Panc1 (cell line): Measurements from ENCODE around the gene CCDC6. TPM values are rescaled to one million over a fixed set of nuclear protein-coding genes. Genes with fewer than 3 reads are reported as not detected.

Experiments
- ATAC-seq: fragments of 200-7000 bp; cut with Tn5 transposase; 2 replicates; pipeline ENCODE4 v1.9.1; 2020; ENCODE audit warnings: mild to moderate bottlenecking, moderate library complexity
- BruUV-seq: library from RNA; stranded (reverse); fragments of 400-500 nt; replicated peaks from 2 replicates; lab custom pipeline; 2021; lab: Mats Ljungman, UMichigan
- CTCF ChIA-PET: fragments of 300-600 bp; sonication (Branson Sonifier 250); formaldehyde crosslinking; loops from one replicate; lab custom pipeline; 2022; ENCODE audit warnings: antibody characterized with exemption; lab: Charles Lee
- POLR2A ChIA-PET: fragments of 300-600 bp; sonication (Branson Sonifier 250); formaldehyde crosslinking; loops from one replicate; lab custom pipeline; 2022; ENCODE audit warnings: antibody characterized with exemption; lab: Charles Lee
- DNase-seq: peaks from one replicate; pipeline ENCODE4 v3.0.0-alpha.2; 2010; ENCODE audit warnings: low read depth, low spot score
- H3K27ac ChIP-seq: 2 replicates; pipeline ENCODE4 v1.5.1; 2011; ENCODE audit warnings: mild to moderate bottlenecking, low read length, inconsistent platforms
- H3K27me3 ChIP-seq: fragments of 200-500 bp; sonication (Bioruptor generic); 2 replicates; pipeline ENCODE4 v1.6.0; 2014; ENCODE audit warnings: low read length, inconsistent platforms; ENCODE audit not compliant: control insufficient read depth, insufficient read depth
- H3K36me3 ChIP-seq: fragments of 200-500 bp; sonication (Bioruptor generic); 2 replicates; pipeline ENCODE4 v1.5.1; 2014; ENCODE audit warnings: inconsistent platforms, mild to moderate bottlenecking, low read length, moderate library complexity; ENCODE audit not compliant: control insufficient read depth, insufficient read depth
- H3K4me1 ChIP-seq: 2 replicates; pipeline ENCODE4 v1.5.1; 2011; ENCODE audit warnings: inconsistent platforms, mild to moderate bottlenecking, low read length, moderate library complexity; ENCODE audit not compliant: control insufficient read depth, insufficient read depth
- H3K4me3 ChIP-seq, 2 experiments: 2 replicates each; pipeline ENCODE4 v1.5.1; 2011 to 2012; ENCODE audit warnings: low read depth in 2 of 2, low read length in 2 of 2, mild to moderate bottlenecking in 2 of 2, inconsistent platforms in 1 of 2, moderate library complexity in 1 of 2
- H3K9me3 ChIP-seq: fragments of 200-500 bp; sonication (Bioruptor generic); 2 replicates; pipeline ENCODE4 v1.5.1; 2014; ENCODE audit warnings: low read depth, mild to moderate bottlenecking, inconsistent platforms, low read length, moderate library complexity; ENCODE audit not compliant: control insufficient read depth, insufficient read depth
- POLR2AphosphoS5 ChIP-seq: IDR thresholded peaks from 2 replicates; pipeline ENCODE4 v1.6.1; 2012; ENCODE audit warnings: mild to moderate bottlenecking, low read depth, low read length, moderate library complexity
- SIN3A ChIP-seq: IDR thresholded peaks from 2 replicates; pipeline ENCODE4 v1.6.1; 2012; ENCODE audit warnings: low read depth, mild to moderate bottlenecking, low read length, moderate library complexity, borderline replicate concordance; ENCODE audit not compliant: insufficient read depth
- TCF7L2 ChIP-seq: IDR thresholded peaks from 2 replicates; pipeline ENCODE4 v1.6.1; 2011; ENCODE audit warnings: mild to moderate bottlenecking, low read depth, low read length, inconsistent platforms
- in situ Hi-C: cut with HindIII; loops from 2 replicates; pipeline ENCODE4 v1.10.0; 2016; ENCODE audit warnings: low sequenced_read_pairs, low pct_unique_long_range_greater_than_20kb
- intact Hi-C: fragments of 100-400 bp; cut with micrococcal nuclease; formaldehyde crosslinking; loops from one replicate; pipeline ENCODE4 v1.10.0; 2022; ENCODE audit not compliant: unreplicated experiment
- total RNA-seq: library from RNA; stranded (reverse); gene quantifications from one replicate; pipeline ENCODE4 v1.2.1, GENCODE V29; 2021; ENCODE audit not compliant: unreplicated experiment
- TF ChIP-seq, protein P1 (sequence below): fragments of 450-650 bp; IDR thresholded peaks from 2 replicates; pipeline ENCODE4 v1.5.1; 2017; ENCODE audit warnings: mild to moderate bottlenecking
- TF ChIP-seq, protein P2 (sequence below), 2 experiments: IDR thresholded peaks; 2 replicates each; pipeline ENCODE4 v1.6.1; 2011 to 2012; ENCODE audit warnings: low read depth in 2 of 2, control low read depth in 1 of 2, low read length in 1 of 2, mild to moderate bottlenecking in 1 of 2, moderate library complexity in 1 of 2; ENCODE audit not compliant: insufficient read depth in 1 of 2

CCDC6 gene
- total RNA-seq, 1 experiment from 2014 or later: 48.7 TPM

DNA sequence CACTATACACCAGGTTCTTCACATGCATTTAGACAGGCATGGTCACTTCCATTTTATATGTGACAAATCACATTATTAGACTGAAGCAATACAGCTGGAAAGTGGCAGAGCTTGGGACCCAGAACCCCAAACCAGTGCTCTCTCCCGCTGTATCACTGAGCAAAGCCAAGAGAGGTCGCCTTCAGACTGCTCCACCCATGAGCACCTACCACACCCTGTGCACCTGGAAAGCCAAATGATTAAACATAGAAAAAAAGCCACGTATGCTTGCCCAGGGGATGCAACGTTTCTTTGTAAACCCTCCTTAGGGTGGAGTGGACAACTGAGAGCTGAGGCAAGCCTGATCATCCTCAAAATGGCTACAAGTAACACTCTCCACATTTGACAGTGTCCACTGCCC is 72.5 kb downstream of the CCDC6 start:
- POLR2A ChIA-PET: interaction anchor here (0.6 kb wide), 2 partner anchors 211 to 1303 kb away, joined by 3 to 6 read pairs; no protein-coding TSS in a partner anchor
- Histone ChIP-seq H3K27me3 (no peaks in the 10 kb centered on the region), H3K4me1 (no peaks in the 10 kb centered on the region), H3K27ac (no peak overlapping the region), H3K4me3 (no peak overlapping the region), H3K36me3 (no peaks in the 10 kb centered on the region), H3K9me3 (no peaks in the 10 kb centered on the region)
- intact Hi-C loops: no loop called here
- BruUV-seq: no TSS peak
- DNase-seq (no peak), ATAC-seq (no peak)
- TF ChIP-seq SIN3A (no peak), TCF7L2 (no peak), POLR2AphosphoS5 (no peak)
- TF ChIP-seq, protein P1, sequence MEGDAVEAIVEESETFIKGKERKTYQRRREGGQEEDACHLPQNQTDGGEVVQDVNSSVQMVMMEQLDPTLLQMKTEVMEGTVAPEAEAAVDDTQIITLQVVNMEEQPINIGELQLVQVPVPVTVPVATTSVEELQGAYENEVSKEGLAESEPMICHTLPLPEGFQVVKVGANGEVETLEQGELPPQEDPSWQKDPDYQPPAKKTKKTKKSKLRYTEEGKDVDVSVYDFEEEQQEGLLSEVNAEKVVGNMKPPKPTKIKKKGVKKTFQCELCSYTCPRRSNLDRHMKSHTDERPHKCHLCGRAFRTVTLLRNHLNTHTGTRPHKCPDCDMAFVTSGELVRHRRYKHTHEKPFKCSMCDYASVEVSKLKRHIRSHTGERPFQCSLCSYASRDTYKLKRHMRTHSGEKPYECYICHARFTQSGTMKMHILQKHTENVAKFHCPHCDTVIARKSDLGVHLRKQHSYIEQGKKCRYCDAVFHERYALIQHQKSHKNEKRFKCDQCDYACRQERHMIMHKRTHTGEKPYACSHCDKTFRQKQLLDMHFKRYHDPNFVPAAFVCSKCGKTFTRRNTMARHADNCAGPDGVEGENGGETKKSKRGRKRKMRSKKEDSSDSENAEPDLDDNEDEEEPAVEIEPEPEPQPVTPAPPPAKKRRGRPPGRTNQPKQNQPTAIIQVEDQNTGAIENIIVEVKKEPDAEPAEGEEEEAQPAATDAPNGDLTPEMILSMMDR: no peak
- TF ChIP-seq, protein P2, sequence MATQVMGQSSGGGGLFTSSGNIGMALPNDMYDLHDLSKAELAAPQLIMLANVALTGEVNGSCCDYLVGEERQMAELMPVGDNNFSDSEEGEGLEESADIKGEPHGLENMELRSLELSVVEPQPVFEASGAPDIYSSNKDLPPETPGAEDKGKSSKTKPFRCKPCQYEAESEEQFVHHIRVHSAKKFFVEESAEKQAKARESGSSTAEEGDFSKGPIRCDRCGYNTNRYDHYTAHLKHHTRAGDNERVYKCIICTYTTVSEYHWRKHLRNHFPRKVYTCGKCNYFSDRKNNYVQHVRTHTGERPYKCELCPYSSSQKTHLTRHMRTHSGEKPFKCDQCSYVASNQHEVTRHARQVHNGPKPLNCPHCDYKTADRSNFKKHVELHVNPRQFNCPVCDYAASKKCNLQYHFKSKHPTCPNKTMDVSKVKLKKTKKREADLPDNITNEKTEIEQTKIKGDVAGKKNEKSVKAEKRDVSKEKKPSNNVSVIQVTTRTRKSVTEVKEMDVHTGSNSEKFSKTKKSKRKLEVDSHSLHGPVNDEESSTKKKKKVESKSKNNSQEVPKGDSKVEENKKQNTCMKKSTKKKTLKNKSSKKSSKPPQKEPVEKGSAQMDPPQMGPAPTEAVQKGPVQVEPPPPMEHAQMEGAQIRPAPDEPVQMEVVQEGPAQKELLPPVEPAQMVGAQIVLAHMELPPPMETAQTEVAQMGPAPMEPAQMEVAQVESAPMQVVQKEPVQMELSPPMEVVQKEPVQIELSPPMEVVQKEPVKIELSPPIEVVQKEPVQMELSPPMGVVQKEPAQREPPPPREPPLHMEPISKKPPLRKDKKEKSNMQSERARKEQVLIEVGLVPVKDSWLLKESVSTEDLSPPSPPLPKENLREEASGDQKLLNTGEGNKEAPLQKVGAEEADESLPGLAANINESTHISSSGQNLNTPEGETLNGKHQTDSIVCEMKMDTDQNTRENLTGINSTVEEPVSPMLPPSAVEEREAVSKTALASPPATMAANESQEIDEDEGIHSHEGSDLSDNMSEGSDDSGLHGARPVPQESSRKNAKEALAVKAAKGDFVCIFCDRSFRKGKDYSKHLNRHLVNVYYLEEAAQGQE (IDR thresholded peaks at IDR 0.05; ENCODE audit: insufficient read depth in 1 of 2, low read depth in 2 of 2, low read length in 1 of 2): no peak
- in situ Hi-C loops: no loop called here
- CTCF ChIA-PET: interaction anchor here (0.7 kb wide), 1 partner anchor 21 kb away, joined by 4 read pairs; no protein-coding TSS in a partner anchor

DNA sequence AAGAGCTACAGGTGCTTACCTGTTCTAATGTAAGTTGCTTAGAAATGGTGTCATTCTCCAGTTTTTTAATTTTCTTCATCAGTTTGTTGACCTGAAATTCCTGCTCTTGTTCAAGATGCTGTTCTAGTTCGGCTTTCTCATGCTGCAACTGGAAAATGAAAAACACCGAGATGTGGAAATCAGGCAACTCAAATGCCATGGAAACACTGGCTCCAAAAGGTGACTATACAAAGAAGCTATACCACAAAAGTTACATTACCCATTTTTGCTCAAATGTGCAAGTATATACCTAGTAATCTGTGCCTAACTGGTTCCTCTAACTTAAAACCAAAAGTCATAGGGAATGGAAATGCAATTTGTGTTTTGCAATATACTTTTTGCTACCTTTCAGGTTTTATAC is 73.8 kb downstream of the CCDC6 start:
- no peak for DNase-seq
- Histone ChIP-seq H3K4me1 (no peaks in the 10 kb centered on the region), H3K4me3 (no peak overlapping the region), H3K9me3 (no peaks in the 10 kb centered on the region), H3K27ac (no peak overlapping the region), H3K36me3 (no peaks in the 10 kb centered on the region), H3K27me3 (no peaks in the 10 kb centered on the region)
- intact Hi-C loops (no loop called here), in situ Hi-C loops (no loop called here)
- TF ChIP-seq, protein P2 (IDR thresholded peaks at IDR 0.05; ENCODE audit: insufficient read depth in 1 of 2, low read depth in 2 of 2, low read length in 1 of 2): no peak
- no peak for TF ChIP-seq SIN3A
- TF ChIP-seq, protein P1: no peak
- no peak for TF ChIP-seq POLR2AphosphoS5
- TF ChIP-seq TCF7L2: no peak
- BruUV-seq: no TSS peak
- ATAC-seq: no peak
- POLR2A ChIA-PET: no interaction called here
- CTCF ChIA-PET: no interaction called here
